Dermis microvascular lymphatic vessel endothelial cell (primary cell): ENCODE results near the gene PDE4D. TPM values are rescaled to one million over a fixed set of nuclear protein-coding genes. Genes with fewer than 3 reads are reported as not detected.
A peak's percentile ranks its signal among the peaks of the same experiment; 100 is the strongest.
"Not testable (repeated sequence)": the region's sequence is repeated elsewhere in the genome, so short reads cannot be mapped to it uniquely, and the experiment has no call there.

Experiments used
- DNase-seq, 2 donors: peaks; one replicate each; pipeline versions ENCODE4 v3.0.0 to v3.0.0-alpha.2; 2010; ENCODE audit warnings: low read depth in 2 of 2
- total RNA-seq: library from RNA; depleted of rRNA; stranded (reverse); fragments of >200 nt; gene quantifications from 2 replicates; pipeline ENCODE4 v1.2.1, GENCODE V29; 2014

Gene PDE4D
- total RNA-seq, 1 donor from 2014 or later = 22.1 TPM

GRCh38 chr5:59385700-59386099 lies 507.8 kb downstream of the PDE4D start:
- no peak for DNase-seq

DNA sequence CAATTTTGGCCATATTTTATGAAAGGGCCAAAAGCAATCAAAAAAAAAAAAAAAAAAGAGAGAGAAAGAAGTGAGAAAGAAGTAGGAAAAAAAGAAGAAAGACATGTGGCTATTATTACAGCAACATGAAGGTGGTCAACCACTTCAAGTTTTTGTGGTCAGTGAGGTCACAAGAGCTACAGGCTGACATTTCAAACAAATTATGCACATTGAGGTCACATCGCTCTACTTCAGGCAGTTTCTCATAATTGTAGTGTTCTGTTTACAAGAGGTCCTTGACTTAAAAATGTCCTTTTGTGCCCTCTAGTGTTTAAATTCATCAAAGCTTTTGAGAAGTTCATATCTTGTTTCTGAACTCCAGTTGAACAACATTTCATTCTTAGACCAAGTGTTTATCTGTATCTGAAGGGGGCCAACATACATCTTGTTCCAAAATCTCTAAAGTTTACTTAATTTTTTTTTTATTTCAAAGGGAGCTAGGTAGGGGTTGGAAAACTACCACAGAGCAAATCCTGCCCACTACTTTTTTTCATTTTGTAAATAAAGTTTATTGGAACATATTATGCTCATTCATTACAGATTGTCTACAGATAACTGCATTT lies 513.1 kb downstream of the PDE4D start:
- DNase-seq = peak; percentile 50 to 74

DNA sequence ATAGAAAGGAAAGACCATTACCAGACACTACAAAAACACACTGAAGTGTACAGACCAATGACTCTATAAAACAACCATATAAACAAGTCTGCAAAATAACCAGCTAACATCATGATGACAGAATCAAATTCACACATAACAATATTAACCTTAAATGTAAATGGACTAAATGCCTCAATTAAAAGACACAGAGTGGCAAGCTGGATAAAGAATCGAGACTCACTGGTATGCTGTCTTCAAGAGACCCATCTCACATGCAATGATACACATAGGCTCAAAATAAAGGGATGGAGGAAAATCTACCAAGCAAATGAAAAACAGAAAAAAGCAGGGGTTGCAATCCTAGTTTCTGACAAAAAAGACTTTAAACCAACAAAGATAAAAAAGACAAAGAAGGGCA lies 519.5 kb downstream of the PDE4D start:
- DNase-seq = not testable (repeated sequence)

DNA sequence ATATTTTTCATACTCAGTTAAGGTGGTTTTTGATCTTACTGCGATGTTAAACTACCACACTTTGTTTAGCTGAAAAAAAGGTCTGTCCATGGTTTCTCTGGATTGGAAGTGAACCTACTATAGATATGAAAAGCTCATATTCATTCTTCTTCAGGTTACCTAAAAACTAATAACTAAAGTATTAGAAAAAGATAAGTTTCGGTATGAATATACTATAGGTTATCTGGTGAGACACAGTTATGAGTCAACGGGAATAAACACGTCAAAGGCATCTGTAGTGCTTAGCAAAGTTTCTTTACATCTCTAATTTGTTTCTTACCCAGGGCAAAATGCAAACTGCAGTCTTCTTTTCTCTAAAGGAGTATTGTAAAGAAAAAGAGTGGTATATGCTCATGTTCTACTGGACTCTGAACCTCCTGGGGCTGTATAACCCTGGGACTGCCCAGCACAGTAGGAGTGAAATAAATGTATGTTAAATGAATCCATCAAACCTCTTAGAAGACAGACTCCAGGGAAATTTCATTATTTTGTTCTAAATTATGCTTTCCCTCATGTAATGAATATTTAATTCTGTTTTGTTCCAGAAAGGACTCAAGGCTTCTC lies 521.9 kb downstream of the PDE4D start:
- DNase-seq = no peak

- DNase-seq = no peak
Measured at GRCh38 chr5:59368951-59369350, 524.6 kb downstream of the PDE4D start.

GRCh38 chr5:59367791-59368394 lies 525.6 kb downstream of the PDE4D start:
- DNase-seq = peak; percentile 27 to 76

DNA sequence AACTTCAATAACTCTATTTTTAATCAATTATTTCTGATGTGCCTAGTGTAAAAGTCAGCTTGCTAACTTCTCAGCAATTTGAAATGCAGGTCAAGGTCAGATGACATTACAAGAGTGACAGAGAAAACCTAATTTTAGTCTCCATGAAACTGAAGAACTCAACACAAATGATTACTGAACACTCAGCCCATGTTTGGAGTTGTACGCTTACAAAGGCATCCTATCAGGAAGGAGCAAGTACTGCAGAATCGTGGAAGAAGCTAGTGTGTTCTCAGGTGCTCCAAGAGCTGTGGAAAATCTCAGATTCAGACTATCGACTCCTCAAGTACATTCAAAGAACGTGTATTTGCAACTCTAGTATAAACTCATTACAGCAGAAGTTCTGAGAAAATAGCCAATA lies 526.7 kb downstream of the PDE4D start:
- no peak for DNase-seq

DNA sequence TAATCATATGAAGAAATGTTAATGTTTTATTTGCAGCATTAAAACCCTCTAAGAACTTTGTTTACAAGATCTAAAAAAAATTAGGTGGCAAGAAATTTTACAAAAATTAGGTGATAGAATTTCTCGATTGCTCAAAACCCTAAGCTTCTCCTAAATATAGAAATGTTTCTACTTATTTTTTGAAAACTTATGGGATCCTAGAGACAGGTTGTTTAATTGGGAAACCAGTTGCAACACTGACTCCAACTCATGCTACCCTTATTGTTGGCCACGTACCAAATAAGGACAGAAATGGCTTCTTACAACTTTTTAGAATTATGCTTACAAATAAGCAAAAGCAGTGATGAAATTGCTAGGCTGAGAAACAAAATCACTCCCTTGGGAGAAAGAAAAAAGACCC lies 531.1 kb downstream of the PDE4D start:
- DNase-seq = no peak

DNA sequence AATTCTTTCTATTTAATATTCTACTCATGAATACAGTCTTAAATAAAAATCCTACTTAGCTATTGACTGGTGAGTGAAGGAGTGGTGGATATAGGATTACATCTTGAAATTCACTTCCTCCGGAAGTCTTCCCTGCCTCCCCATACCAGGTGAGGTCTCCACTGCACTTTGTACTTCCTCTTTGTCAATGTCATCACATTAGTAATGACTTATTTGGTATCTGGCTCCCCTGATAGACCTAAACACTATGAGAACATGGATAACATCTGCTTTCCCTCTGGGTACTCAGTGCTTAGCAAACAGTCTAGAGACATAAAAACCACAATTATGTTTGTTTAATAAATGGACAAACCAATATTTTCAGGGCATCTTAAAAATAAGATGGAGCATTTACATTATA lies 532.1 kb downstream of the PDE4D start:
- no peak for DNase-seq

DNA sequence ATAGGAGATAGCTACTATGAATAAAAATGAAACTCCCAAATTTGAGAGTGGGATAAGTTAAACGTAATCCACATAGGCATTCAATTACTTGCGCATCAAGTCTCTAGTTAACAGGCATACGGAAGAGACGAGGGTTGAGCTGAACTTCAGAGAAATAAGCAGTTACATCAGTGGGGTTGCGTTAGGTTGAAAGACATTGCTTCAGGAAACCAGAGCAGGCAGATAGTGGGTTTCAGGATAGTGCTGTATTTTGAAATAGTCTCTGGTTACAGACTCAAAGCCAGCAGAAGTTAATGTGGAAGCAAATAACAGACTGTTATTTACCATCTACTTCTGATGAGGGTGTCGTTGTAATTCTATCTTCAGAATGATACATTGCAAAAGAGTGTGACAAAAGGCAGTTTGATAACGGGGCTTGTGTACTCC lies 533.4 kb downstream of the PDE4D start:
- DNase-seq = no peak

DNA sequence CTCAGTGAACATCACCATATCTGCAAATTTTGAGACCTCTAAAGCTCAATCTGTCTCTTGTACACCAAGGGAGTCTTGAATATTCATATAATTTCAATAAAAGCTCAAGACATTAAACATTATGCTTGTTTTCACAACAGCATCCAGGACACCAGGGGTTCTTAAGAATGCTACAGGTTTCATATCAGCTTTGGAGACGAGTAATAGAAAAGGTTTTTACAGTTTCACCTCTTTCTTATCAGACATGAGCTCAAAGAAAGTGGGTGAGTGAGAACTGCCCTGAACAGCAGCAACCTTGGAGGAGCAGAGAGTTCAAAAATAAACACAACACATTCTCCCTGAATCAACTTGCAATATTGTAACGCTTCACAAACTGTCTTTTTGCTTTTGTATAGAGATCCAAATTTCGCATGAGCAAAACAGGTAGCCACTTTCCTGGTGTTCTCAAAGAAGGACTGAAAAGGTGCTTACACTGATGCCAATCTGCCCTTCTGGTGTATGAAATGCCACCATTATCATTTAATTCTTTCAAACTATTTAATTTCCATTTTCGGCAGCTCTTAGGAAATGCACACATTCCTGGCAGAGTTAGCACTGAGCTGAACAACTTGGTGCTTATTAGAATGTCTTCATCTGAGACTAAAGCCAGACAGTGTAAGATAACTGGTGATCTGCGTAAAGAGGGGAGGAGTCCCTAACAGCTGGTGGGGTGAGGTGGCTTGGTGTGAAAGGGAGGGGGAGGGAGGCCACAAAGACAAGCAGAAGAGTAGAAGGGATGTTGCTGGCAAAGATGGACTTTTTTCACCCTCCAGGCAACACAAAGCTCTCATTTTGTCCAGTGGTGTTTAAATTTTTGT lies 535.3 kb downstream of the PDE4D start:
- DNase-seq = no peak

GRCh38 chr5:59357381-59357977 lies 536.0 kb downstream of the PDE4D start:
- DNase-seq = no peak

DNA sequence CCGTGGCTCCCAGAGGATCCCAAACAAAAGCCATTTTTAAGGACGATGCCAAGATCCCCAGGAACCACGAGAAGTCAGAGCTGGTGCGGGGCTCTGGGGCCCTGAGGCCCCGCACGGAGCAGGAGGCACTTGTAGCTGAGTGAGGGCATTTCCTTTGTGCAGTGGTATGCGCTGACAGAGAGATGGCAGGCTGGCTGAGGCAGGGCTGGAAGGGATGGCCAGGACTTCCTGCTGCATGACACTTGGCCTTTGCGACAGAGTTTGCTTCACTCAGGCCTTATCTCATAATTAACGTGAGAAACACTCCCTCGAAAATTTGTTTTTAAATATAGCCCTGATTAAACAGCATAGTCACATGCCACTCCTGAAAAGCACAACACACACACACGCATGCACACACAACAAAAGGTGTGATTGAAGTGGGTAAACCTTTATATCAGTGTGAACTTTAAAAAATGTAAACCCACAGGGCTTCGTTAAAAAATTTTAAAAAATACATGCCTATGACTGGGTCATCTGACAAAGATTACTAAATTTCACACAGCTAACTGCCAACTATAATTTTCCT lies 536.6 kb downstream of the PDE4D start:
- peak in 1 of 2 donors; percentile 43 for DNase-seq

- DNase-seq = peak in 1 of 2 donors; percentile 39
Measured at GRCh38 chr5:59354811-59355210, 538.7 kb downstream of the PDE4D start.

GRCh38 chr5:59354274-59354673 lies 539.3 kb downstream of the PDE4D start:
- DNase-seq = no peak

- DNase-seq = no peak
Measured at GRCh38 chr5:59351076-59351794, 542.3 kb downstream of the PDE4D start.

GRCh38 chr5:59348189-59348588 lies 545.3 kb downstream of the PDE4D start:
- DNase-seq = peak in 1 of 2 donors; percentile 17

GRCh38 chr5:59346982-59347381 lies 546.5 kb downstream of the PDE4D start:
- no peak for DNase-seq

- no peak for DNase-seq
Measured at GRCh38 chr5:59346514-59346913, 547.0 kb downstream of the PDE4D start.

DNA sequence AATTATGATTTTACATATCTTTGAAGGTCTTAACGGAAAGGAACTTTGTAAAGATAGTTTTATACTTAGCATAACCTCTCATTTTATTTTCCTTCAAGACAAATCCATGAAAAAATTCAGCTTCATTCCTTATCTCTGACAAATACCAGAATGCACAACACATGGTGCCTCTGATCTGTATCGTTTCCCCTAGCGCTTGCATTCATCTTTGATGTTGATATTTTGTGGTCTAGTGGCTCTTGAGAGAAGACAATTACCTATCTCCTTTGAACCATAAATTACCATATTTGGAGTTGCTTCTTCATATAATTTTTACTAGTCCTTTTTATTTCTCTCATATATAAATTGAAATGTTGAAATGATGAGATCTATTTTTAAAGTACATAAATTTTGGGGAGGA lies 551.3 kb downstream of the PDE4D start:
- DNase-seq = no peak

DNA sequence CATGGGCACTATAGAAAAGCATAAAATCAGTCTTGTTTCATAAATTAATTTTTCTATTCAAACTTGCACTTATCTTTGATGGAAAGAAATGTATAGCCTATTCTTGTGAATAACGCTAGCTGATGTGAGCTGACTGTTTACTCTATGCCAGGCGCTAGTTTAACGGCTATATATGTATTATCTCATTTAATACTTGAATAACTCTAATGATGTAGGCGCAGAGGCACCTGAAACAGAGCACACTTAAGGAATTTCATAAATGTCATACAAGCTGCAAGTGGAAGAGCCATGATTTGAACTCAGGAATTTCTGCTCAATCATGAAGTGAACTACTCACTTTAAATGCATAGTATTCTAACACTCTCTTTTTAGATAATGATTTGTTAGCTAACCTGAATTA lies 551.8 kb downstream of the PDE4D start:
- no peak for DNase-seq
